SK-MEL-5 (cell line): ENCODE results near the gene GPNMB. TPM values are rescaled to one million over a fixed set of nuclear protein-coding genes. Genes with fewer than 3 reads are reported as not detected.
"Not testable (repeated sequence)": the region's sequence is repeated elsewhere in the genome, so short reads cannot be mapped to it uniquely, and the experiment has no call there.

Experiments used
- DNase-seq: peaks from one replicate; pipeline ENCODE4 v3.0.0-alpha.2; 2016; ENCODE audit warnings: low read depth, low spot score
- in situ Hi-C: cut with HindIII; loops from 2 replicates; pipeline ENCODE4 v1.10.0; 2016; ENCODE audit warnings: low sequenced_read_pairs, high pct_unique_total_duplicates, low pct_unique_long_range_greater_than_20kb
- polyA plus RNA-seq, 2 experiments: library from polyadenylated mRNA; depleted of rRNA; stranded (reverse); fragments of >200 nt; gene quantifications; 2 replicates each; pipeline ENCODE4 v1.2.3, GENCODE V29; 2015
- total RNA-seq: library from RNA; depleted of rRNA; stranded (reverse); fragments of >200 nt; shearing (Covaris generic); gene quantifications from 2 replicates; pipeline ENCODE4 v1.2.3, GENCODE V29; 2014; rRNA removed

Gene GPNMB
- 1,248 and 1,278 TPM in 2 replicates for total RNA-seq
- polyA plus RNA-seq (2015; cell fraction: cytosol; rRNA removed) = 994 and 1,090 TPM in 2 replicates
- polyA plus RNA-seq (2015; cell fraction: nucleus; rRNA removed) = 446 and 448 TPM in 2 replicates

DNA sequence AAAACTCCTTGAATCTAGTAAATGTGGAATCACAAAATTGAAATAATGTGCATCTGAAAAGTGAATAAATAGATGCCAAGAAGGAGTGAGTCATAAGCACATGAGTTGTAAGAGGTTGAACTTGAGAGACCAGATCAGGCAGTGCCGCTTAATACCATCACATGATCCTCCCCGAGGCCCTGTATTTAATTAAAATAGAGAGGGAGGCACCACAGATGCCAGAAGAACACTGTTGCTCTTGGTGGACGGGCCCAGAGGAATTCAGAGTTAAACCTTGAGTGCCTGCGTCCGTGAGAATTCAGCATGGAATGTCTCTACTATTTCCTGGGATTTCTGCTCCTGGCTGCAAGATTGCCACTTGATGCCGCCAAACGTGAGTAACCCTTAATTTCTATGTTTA lies at the start of gene GPNMB:
GPNMB (plus strand) TSS at position 221 of the 400 bp plus-strand sequence; CDS start at position 304, 83 bp downstream.
- DNase-seq = peak; percentile 98
- in situ Hi-C loops = no loop called here

GRCh38 chr7:23197745-23198144 lies 48.8 kb upstream of the GPNMB start:
- in situ Hi-C loops = loop anchor here (10.0 kb wide), 1 partner anchor 67 kb away; no protein-coding TSS in a partner anchor
- DNase-seq = not testable (repeated sequence)

DNA sequence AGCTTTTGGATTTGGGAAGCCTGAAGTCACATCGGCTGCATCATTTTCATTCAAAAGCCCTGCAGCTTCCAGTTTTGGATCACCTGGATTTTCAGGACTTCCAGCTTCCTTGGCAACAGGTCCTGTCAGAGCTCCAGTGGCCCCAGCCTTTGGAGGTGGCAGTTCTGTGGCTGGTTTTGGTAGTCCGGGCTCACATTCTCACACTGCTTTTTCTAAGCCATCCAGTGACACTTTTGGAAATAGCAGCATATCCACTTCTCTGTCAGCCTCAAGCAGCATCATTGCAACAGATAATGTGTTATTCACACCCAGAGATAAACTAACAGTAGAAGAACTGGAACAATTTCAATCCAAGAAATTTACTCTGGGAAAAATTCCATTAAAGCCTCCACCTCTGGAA lies 46.2 kb upstream of the GPNMB start:
- DNase-seq = no peak
- in situ Hi-C loops = no loop called here

GRCh38 chr7:23204241-23204640 lies 42.3 kb upstream of the GPNMB start:
- DNase-seq = no peak
- in situ Hi-C loops = no loop called here

GRCh38 chr7:23205577-23205908 lies 41.0 kb upstream of the GPNMB start:
- no peak for DNase-seq
- in situ Hi-C loops = no loop called here

- in situ Hi-C loops = no loop called here
- no peak for DNase-seq
Measured at GRCh38 chr7:23205909-23206767, 40.4 kb upstream of the GPNMB start.

- in situ Hi-C loops = no loop called here
- no peak for DNase-seq
Measured at GRCh38 chr7:23207021-23207420, 39.6 kb upstream of the GPNMB start.

DNA sequence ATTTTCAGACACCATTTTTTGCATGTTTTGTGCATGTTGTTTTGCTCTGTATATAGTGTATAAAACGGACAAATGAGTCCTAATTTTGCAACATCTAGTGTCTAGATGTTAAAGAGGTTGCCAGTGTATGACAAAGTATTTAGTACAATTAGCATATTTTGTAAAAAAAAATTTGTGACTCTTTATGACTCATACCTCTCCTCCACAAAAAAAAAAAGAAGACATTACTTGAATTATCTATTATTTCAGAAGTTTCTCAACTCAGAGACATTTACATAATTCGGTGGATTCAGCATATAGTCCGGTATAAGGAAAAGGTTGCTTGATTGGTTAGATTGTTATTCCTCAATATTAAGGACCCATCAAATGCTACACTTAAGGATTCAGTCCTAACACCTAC lies 38.7 kb upstream of the GPNMB start:
- DNase-seq = no peak
- in situ Hi-C loops = no loop called here

DNA sequence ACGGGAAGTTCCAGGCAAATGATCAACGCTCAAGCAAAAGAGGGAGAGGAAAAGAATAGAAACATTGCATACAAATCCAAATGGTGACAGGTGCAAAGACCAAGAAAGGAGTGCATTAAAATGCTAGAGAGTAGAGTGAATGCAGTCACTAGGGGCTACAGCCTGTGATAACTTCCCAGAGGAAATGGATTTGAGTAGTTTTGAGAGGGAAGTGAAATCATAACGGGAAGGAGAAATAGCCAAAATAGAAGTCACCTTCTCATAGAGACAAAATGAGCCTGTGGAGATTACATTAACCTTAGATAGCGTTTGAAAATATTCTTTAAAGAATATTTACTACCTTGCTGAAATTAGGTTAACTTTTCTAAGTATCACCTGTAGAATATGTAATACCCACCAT lies 38.3 kb upstream of the GPNMB start:
- in situ Hi-C loops = no loop called here

DNA sequence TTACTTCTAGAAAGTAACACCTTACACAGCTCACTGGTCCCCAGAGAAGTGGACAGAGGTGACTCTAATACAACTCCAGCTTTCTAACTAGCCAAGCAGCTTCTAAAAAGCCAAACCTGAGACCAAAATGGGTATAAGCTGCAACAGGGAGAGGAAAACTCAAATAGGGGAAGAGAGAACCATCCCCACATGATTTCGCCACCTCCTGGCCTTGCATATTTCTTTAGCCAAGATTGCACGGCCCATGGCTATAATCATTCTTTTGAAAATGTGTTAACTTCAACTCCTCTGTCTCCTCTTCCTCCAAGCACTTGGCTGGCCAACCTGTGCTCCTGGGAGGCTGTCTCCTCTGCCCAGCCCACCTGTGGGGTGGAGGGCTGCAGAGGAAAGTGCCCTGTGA lies 36.1 kb upstream of the GPNMB start:
- in situ Hi-C loops = no loop called here
- DNase-seq = no peak

More for the DNA sequence above, 38.3 kb upstream of the GPNMB start:
- no peak for DNase-seq

GRCh38 chr7:23211589-23211988 lies 35.0 kb upstream of the GPNMB start:
- DNase-seq = no peak
- in situ Hi-C loops = no loop called here

DNA sequence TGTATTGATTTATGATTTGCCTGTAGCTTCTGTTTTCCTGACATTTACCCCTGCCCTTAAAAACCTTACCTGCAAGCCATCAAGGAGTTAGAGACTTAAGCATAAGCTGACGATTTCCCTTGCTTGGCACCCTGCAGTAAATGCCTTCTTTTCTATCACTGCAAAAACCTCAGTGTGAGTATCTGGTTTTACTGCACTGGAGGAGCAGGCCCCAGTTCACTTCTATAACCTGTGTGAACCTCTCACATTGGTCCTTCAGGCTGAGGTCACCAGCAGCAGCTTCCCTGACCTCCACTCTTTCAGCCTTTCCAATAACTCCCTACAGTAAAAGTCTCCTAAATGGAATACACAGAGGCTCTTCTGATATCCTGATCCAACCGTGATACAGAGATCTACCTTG lies 34.2 kb upstream of the GPNMB start:
- DNase-seq = no peak

DNA sequence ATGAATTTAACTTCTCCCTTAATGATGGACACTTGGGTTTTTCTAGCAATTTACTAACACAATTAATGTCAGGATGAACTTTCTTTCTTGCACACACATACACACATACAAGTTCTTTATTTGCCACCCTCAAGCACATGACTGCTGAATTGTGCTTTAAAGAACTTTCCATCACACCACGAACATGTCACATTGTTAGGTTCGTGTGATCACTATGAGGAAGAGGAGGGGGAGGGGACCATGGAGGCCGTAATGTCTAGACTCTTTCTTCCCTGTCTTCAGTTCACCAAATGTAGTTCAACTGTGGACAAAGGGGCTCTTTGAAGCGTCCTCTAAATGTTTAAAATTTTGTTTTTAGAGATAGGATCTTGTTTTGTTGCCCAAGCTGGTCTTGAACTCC lies 33.7 kb upstream of the GPNMB start:
- DNase-seq = no peak
- in situ Hi-C loops = no loop called here

More for the DNA sequence above, 34.2 kb upstream of the GPNMB start:
- in situ Hi-C loops = no loop called here

- DNase-seq = no peak
- in situ Hi-C loops = no loop called here
Measured at GRCh38 chr7:23213755-23214154, 32.8 kb upstream of the GPNMB start.

GRCh38 chr7:23214423-23214822 lies 32.2 kb upstream of the GPNMB start:
- in situ Hi-C loops = no loop called here
- no peak for DNase-seq

DNA sequence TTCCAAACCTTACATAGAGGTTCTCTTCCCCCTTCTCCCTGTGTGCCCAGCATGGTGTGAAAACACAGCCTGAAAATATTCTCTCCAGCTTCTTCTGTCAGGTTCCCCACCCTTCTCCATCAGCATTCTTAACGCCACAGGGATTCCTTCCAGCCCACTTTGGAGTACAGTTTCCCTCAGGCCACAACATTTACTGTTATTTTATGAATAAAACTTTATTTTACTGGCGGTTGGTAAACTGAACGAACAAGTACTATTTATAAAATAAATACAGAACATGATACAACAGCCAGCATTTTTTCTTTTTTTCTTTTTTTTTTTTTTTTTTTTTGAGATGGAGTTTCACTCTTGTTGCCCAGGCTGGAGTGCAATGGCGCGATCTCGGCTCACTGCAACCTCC lies 31.6 kb upstream of the GPNMB start:
- in situ Hi-C loops = no loop called here
- no peak for DNase-seq

- DNase-seq = peak; percentile 84
- in situ Hi-C loops = no loop called here
Measured at GRCh38 chr7:23216021-23216420, 30.6 kb upstream of the GPNMB start.

DNA sequence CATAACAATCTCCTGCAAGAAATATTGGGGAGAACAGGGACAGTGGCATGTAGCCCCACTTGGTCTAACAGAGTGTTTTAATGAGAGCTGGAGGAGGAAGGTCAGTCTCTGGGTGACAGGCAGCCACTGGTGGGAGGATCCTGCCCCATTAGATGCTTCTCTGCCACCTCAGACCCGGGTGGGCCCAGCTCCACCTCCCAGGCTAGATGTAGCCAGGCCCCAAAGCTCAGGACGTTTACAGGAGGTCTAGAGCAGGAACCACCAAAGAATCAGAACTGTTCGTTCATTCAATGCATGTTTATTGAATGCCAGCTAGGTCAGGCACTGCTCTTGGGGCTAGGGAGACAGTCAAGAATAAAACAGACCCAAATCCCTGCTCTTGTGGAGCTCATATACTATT lies 28.4 kb upstream of the GPNMB start:
- no peak for DNase-seq
- in situ Hi-C loops = no loop called here

DNA sequence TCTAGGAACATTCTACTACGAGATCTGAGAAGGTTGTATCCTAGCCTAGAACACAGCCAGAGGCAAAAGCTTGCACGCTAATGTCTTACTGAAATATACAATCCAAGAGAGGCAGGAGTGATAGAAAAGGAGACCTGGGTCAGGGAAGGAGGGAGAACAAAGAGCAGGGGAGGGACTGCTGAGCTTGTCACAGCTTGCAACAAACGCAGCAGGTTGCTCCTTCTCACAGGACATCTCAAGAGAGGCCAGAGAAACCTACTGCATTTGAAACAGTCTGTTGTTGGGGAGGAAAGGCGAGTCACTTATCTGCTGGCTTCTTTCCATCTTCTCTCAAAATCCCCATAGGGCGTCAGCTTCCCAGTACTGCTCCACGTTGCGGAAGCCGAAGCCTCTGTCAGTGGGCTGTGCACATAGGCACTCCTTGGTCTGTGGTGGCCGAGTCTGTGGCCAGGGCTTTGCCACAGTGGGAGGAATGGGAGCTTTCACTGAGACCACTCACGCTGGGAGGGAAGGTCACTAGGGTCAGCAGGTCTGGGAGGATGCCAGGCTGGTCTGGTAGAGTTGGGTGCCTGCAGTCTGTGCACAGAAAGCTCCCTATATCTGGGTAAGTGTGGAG lies 25.8 kb upstream of the GPNMB start:
- no peak for DNase-seq
- in situ Hi-C loops = no loop called here
